ENCODE results near the gene LUC7L3.

Gene LUC7L3

DNA sequence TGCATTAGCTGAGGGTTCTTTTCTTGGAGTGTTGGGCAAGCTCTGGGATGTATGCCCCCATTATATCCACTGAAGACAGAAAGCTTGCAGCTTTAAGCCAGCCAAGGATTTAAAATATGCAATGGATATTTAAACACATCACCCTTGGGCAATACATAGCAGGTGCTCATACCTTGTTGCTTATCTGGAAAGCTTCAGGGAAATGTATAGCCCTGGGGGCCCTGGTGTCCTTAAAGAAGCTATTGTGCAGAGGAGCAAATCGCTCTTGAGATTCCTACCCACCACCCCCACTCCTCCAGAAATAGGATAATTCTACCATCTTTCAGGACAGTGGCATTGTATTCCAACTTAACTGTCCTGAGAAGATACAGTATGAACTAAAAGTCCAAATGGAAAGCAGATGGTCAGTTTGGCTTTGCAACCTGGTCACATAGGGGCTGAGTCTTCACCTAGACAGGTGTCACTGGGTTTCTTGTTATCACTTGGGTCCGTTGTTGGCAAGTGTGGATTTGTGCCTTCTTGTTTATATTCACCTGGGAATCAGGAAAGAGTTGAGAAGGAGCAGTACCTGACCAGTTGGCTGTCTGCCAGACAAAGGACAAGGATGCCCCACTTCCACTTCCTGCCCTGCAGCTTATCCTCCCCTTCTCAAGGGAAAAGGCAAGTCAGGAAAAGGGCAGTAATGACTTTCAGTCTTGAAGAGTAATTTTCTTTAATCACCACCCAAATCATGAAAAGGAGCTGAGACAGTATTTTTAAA, 44.5 kb downstream of the LUC7L3 start:
- DNase-seq, result no peak

DNA sequence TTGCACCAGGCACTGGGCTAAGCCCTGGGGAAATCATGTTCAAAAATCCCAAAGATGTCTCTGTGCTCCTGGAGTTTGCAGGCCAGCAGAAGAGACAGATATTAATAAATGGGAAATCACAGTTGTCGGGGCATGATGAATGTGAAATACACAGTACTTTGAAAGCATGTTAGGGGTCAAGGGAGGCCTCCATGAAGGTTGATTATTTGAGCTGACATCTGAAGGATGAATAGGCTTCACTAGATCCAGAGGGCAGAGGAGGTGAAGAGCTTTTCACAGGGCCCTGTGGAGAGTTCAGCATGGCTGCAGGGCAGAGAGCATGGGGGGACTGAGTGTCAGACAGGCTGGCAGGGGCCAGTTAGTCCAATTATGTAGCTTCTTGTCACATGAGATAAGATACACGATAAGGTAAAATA, 45.3 kb downstream of the LUC7L3 start:
- no peak for DNase-seq

DNA sequence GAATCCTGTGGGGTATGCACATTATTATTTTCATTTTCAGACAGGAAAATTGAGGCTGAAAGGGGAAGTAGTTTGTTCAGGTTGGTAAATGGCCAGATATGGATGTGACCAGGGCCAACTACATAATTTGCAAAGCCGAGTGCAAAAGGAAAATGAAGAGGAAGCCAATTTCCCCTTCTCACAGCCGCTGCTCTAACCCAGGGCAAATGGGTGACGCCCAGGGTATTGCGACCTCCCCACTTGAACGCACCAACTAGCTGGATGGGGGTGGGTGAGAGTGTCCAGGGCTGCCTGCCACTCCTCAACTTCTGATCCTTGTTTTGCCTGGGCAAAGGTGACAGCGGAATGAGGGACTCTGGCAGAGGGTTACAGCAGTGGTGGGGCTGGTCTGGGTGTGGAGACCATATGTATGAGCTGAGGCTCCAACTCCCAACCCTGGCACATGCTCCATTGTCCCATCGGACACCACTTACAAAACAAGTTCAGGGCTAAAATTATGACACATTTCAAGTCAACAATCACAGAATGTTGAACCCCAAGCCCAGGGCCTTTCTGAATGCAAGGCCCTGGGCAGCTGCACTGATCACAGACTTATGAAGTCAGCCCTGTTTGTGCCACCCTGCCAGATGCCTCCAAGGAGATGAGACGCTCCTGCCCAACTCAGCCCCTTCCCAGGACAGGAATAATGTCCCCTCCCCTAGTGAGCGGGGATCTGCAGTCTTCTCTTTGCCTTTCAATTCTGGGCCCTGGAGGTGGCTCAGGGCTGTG, 46.2 kb downstream of the LUC7L3 start:
- DNase-seq, result peak; percentile 50

DNA sequence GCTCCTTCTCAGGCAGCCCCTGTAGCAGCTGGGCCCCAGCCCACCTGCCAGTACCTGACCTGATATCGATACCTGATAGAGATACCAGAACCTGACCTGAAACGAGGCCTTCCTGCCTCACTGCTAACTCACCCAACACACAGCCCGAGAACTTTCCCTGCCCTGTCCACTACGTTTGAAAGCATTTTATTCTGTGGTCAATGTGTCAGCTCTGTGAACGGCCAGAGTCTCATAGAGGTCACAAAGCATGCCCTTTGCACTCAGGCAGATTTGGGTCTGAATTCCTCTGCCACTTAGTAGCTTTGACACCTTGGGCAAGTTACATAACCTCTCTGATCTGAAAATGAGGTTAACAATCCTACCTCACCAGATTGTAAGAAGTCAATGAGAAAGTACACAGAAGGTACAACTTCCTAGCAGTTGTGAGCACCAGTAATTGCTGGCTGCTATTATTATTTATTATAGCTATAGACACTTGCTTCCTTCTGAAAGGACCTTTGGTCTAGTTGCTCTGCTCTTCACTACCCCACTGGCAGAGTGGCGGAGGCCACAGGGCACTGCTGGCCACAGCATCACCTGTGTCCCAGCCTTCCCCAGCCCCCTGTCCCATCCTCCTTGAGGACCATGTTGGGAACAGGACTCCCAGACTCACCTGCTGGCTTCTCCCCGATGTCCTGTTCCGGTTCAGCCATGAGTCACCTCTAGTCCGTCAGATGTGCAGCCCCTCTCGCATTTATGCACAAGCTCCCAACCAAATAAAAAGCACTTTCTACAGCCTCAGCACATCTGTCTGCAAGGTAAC, 47.0 kb downstream of the LUC7L3 start:
- no peak for DNase-seq

DNA sequence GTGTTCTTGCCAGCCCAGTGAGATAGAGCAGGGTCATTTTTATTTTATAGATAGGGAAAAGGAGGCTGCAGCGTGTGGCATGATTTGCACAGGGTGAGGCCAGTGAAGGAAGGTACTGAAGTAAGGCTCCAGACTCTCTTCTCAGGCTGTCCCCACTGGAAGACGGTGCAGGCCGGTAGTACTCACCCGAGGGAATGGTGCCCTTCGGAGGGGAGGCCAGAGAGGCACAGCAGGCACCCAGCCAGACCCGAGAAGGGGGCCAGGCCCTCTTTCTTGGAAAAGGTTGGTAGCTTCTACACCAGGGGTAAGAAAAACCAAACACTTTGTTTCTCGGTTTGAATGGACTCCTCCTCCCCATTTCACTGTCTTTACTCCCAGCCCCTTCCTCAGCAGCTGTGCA, 47.6 kb downstream of the LUC7L3 start:
- DNase-seq, result no peak

DNA sequence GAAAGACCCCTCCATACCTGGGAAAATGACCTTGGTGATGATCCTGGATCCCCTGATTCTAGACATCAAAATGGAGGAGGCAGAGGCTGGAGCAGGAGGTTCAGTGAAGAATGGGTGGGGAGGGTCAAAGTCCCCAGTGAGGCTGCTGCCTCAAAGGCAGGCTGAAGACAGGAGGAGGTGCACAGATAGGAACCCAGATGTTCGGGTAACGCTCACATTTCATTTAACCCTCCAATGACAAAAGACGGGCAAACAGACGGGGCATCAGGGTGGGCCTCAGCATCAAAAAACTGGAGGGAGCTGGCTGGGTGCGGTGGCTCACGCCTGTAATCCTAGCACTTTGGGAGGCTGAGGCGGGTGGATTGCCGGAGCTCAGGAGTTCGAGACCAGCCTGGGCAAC, 48.0 kb downstream of the LUC7L3 start, which contains the start of gene ANKRD40CL:
Gene ANKRD40CL, minus strand, starts transcription at position 73 of the 400 bp plus-strand sequence. CDS start 605 bp downstream, outside the sequence.
- no peak for DNase-seq

DNA sequence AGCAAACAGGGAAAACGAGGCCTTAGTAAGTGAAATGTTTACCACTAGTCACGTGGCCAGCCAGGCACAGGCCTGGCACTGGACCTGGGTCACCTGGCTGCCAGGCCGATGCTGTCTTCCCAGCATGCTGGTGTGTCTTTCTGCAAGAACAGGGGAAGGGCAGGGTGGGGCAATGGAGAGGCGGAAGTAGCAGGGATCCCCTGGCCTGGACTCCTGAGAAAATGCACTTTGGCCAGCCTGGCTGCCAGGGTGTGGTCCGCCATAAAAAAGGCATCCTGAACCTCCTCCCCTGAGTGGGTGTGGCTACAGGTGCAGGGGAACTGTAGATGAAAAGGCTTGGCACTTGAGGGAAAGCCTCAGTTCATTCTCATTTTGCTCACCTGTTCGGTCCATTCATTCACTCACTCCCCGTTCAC, 49.0 kb downstream of the LUC7L3 start:
- DNase-seq, result no peak

DNA sequence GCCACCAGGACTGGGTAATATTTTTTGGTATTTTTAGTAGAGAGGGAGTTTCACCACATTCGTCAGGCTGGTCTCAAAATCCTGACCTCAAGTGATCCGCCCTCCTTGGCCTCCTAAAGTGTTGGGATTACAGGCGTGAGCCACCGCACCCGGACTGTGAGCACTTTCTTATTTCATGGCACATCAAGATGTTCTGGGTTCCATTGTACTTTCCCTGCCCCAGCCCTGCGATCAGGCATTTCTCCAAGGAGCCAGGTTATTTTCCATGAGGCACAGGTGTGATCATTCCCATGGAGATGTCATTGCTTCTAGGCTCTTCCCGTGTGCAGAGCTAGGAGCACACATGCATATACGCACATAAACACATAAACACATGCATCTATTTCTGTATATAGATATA, 50.5 kb downstream of the LUC7L3 start:
- DNase-seq, result no peak

DNA sequence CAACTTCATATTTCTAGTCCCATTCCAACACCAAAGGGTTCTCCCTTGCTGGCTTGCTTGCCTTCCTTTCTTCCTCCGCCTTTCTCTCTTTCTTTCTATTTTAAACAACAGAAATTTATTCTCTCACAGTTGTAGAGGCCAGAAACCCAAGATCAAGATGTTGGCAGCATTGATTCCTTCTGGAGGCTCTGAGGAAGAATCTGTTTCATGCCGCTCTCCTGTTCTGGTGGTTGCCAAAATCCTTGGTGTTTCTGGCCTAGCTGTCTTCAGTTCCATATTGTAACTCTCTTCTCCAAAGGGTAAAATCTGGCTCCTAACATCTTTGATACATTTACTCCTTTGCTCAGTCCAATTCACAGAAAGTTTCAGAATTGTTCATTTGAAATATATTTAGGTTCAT, 50.9 kb downstream of the LUC7L3 start:
- no peak for DNase-seq

DNA sequence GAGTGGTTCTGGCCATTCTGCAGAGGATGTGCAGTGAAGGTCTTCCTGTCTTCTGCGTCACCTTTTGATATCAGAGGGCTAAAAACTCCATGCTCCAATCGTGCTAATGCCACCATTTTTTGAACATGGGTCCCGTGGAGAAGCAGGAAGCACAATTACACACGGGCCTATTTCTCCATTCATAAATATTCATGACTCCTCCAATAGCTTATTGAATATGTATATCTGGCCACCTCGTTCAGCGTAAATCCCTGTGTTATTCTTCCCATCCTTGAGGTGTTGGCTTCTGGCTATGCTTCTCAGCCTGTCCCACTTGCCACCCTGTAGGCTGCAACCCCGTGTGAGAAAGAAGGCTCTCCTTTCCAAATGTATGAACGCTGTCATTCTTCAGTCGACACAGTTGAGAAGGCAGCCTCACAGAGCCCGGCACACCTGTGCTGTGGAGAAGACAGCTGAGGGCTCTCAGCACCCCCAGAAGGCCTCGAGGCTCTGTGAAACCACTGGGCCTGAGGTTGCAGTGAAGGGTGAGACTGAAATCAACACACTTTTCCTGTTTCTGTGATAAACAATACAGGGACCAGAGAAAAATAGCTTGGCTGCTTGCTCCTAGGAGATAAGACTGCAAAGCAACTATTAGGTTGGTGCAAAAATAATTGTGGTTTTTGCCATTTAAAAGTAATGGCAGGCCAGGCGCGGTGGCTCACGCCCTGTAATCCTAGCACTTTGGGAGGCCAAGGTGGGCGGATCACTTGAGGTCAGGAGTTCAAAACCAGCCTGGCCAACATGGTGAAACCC, 52.8 kb downstream of the LUC7L3 start:
- no peak for DNase-seq

DNA sequence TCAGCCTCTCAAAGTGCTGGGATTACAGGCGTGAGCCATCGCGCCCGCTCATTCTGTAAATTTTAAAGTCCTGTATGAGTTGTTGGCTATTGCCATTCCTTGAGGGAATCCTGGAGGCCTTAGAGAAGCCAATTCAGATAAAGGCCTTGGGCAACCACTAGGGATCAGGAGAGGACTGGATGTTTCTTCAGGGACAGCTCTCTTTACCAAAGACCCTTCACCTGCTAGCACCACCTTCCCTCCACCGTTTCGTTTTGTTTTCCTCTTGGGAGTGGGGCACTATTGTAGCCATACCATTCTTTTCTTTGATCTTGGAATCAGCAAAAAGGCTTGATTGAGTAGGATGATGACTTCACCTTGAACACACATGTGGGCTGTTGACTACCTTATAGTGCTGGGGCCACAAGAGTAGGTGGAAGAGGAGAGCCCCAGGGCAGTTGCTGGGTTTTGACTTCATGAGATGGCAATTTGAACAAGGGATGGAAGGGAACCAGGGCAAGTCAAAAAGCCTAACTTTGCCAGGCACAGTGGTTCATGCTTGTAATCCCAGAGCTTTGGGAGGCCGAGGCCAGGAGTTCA, 54.9 kb downstream of the LUC7L3 start:
- no peak for DNase-seq

DNA sequence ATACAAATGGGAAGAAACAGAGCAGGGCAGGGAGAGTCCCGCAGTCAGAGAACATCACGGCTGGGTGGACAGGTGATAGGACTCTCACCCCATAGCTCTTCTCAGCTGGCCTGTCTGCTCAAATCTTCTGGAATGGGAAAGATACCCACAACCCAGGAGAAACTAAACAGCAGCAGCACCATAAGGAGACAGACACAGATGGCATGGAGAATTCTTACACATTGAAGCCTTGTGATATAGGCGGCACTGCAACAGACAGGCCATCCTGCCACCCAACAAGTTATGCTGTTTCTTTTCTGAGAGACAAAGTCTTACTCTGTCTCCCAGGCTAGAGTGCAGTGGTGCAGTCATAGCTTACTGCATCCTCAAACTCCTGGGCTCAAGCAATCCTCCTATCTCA, 56.5 kb downstream of the LUC7L3 start:
- no peak for DNase-seq

DNA sequence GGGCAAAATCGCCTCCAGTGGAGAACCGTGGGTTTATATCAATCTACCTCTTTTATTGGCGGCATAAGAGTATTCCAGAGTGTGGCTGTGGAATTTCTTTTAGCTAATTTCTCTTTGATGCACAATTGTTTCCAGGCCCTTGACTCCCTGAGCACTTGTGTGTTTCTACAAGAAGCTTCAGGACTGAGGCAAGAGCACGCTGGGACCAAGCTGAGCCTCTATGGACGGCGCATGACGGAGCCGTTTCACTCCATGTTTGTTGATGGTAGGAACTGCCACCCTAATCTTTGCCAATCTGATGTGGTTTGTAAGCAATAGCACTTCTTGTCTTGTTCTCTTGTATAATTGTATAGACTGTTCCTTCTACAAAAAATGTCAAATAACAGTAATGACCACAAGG, 59.1 kb downstream of the LUC7L3 start:
- no peak for DNase-seq

DNA sequence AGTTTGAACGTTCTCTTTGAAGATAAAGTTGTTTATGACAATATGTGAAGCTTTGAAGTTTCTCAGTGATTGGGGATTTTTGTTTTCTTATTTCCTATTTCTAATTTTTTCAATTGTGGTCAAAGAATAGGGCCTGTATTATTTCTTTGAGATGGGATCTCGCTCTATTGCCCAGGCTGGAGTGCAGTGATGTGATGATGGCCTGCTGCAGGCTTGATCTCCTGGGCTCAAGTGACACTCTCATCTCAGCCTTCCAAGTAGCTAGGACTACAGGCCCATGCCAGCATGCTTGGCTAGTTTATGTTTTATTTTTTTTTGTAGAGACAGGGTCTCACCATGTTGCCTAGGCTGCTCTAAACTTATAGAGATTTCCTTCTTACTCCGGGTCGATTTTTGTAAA, 59.6 kb downstream of the LUC7L3 start:
- no peak for DNase-seq

DNA sequence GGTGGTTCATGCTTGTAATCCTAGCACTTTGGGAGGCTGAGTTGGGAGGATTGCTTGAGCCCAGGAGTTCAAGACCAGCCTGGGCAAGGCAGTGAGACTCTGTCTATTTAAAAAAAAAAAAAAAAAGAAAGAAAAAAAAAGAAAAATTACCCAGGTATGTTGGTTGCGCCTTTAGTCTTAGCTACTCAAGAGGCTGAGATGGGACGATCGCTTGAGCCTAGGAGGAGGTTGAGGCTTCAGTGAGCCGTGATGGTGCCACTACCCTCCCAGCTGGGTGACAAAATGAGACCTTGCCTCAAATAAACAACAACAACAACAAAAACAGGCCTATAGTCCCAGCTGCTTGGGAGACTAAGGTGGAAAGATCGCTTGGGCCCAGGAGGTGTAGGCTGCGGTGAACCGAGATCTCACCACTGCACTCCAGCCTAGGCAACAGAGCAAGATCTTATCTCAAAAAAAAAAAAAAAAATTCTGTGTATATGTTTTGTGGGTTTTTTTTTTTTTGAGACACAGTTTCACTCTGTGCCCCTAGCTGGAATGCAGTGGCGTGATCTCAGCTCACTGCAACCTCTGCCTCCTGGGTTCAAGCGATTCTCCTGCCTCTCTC, 60.4 kb downstream of the LUC7L3 start:
- no peak for DNase-seq

DNA sequence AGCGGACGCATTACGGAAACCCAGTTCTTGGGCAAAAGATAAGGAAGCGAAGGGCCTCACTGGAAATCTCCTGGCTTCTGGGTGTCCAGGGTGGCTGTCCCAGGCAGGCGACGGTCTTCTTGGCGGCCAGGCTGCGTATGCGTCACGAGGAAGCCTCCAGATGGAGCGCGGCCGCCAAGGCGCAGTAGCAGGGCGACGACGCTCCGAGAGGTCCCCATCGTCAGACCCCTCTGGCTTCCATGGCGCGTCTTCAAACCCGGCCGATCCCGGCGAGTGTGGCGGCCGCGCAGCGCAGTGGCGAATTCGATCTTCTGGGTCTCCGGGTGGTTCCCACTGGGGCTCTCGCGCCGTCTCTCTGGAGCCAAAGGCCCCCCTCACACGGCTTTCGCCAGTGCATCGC, 61.8 kb downstream of the LUC7L3 start:
- no peak for DNase-seq

DNA sequence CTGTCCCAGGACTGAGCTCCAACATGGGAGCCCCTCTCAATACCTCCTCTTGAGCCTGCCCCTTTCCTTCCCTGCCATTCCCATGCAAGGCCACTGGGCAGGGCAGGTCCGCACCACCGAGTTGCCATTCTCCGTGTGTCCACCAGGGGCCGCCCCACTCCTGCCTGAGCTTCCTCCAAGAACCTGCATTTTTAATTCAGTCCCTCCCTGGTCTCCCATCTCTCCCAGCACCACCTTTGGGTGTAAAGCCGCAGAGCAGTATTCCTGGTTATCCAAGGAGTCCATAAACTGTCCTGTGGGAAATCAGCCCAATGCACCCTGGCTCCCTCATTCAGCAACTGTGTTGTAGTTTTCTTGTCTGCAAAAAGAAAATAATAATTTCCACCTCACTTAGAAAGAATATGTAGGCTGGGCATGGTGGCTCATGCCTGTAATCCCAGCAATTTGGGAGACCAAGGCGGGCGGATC, 63.8 kb downstream of the LUC7L3 start:
- DNase-seq, result peak; percentile 92

DNA sequence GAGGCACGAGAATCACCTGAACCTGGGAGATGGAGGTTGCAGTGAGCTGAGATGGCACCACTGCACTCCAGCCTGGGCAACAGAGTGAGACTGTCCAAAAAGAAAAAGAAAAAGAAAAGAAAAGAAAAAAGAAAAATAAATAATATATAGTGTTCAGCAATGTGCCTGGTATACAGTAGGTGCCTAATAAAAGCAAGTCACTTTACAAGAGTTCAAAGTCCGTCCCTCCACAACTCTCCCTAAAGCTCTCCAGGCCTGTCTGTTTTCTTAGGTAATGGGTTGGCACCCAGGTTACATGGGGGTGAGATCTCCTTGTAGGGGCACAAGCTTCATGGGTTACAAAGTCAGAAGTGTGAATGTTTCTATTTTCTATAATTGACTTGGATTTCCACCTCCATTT, 64.5 kb downstream of the LUC7L3 start:
- DNase-seq, result no peak

DNA sequence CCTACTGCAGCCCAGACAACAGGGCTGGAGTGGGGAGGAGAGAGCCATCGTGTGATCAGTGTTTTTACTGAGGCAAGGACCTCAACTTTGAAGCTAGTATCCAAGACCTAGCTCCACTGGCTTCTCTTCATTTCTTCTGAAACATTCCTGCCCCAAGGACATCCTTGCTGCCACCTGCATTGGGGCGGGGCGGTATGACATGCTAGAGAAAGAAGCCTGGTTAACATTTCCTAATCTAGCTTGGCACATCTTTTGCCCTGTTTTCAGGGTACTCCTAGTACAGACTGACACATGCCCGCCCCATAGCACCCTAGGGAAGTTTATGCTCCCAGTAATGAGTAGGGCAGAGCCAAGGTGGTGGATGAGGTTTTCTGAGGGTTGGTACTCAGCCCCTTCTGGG, 65.7 kb downstream of the LUC7L3 start:
- no peak for DNase-seq

DNA sequence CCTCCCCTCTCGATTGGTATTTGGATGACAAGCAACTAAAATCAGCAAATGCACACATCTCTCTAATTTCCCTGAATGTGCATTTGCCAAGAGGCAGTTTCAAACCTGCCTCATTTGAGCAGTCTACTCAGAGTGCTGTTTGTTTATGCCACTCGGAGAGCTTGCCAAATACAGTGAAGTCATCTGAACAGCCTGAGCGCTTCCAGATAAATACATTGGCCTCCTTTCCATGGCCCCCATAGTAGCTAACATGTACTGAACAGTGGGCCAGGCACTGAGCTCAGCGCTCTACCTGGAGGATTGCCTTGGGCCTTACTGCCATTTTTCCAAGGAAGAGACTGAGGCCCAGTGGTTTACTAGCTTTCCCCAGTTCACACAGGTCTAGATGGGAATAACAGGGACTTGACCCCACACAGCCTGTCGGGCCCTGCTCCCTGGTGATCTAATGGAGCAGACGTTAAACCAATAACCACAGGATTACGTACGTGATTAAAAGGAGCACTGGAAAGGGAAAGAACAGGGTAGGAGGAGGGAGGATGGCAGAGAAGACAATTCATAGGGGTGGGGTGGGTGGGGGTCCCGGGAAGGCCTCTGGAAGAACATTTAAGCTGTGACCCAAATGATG, 66.7 kb downstream of the LUC7L3 start:
- peak; percentile 53 for DNase-seq

DNA sequence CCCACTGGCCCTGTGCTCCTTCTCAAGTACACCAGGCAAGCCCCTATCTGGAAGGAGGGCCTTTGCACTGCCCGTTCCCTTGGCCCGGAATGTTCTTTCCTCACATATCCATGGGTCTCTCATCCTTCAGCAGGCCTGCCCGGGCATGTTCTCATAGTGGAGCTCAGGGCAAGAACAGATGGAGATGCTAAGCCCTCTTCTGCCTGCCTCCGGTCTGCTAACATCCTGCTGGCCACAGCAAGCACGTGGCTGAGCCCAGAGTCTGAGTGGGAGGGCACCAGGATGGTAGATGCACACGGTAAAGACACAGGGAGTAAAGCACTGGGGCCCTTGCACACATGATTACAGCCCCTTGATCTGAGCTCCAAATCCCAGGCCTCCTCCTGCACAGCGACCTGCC, 67.7 kb downstream of the LUC7L3 start:
- DNase-seq, result no peak
